HG02571 (cell line): ENCODE results near the gene P4HA3.

Experiments
- ATAC-seq: cut with Tn5 transposase; IDR thresholded peaks from one replicate; pipeline ENCODE4 v1.9.1; 2021; ENCODE audit warnings: mild to moderate bottlenecking, moderate library complexity; ENCODE audit not compliant: unreplicated experiment

Gene P4HA3

GRCh38 chr11:74268456-74268855, 43.0 kb downstream of the P4HA3 start:
- no peak for ATAC-seq

GRCh38 chr11:74267014-74267413, 44.4 kb downstream of the P4HA3 start:
- ATAC-seq = no peak

DNA sequence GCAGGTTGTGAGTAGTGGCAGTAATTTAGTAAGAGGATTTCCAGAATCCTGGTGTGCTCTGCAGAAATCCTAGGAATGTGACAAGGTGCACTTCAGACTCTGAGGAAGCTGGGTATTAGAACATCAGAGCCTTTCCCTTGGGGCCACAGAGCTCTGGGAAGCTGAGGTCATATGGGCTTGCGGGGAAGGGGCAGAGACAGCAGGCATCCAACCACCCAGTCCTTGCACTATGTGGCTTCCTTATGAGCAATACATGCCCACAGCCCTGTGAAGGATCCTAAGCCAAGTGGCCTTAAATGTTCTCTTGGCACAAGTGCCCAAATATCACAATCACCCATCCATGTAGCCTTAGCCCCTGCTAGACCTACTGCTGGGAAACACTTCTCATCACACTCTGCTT, 46.2 kb downstream of the P4HA3 start:
- no peak for ATAC-seq

DNA sequence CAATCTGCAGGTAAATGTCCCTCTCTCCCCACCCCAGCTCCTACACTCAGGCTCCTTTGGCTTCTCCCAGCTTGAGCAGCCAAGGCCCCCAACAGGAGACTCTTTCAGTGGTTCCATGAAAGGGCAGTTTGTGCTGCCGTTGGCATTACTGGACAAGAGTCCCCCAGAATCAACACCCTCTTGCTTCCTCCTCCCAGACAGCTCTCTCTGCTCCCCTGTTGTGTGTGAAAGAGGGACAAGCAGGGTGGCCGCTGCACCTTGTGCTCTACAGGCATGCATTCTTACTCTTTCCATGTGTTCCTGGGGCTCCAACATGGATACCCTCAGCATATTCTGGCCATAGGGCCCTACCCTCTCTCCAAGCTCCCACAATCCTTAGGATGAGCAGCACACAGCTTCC, 48.7 kb downstream of the P4HA3 start:
- no peak for ATAC-seq

DNA sequence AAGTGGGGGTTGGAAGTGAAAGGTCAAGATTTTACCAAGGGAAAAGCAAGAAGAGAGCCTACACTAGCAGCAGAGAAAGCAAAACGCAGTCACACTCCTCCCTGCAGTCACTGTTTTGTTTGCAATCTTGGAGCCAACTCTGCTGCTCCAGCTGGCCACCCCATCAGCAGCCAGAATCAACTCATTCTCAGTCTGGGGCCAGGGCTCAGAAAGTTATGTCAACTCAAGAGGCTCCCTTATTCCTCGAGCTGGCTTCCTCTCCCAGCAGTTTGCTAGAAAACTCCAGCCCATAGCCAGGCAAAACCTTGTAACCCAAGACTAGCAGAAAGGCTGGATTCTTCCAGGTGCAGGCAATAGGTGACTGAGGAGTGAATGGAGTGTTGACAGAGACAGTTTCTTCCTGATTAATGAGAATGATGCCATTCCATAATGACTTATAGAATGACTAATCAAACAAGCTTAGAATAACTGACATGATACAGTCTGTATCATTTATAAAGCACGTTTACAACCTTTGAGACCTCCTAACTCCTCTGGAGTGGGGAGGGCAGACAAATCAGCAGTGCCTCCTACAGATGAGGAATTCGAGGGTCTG, 53.4 kb downstream of the P4HA3 start:
- no peak for ATAC-seq

DNA sequence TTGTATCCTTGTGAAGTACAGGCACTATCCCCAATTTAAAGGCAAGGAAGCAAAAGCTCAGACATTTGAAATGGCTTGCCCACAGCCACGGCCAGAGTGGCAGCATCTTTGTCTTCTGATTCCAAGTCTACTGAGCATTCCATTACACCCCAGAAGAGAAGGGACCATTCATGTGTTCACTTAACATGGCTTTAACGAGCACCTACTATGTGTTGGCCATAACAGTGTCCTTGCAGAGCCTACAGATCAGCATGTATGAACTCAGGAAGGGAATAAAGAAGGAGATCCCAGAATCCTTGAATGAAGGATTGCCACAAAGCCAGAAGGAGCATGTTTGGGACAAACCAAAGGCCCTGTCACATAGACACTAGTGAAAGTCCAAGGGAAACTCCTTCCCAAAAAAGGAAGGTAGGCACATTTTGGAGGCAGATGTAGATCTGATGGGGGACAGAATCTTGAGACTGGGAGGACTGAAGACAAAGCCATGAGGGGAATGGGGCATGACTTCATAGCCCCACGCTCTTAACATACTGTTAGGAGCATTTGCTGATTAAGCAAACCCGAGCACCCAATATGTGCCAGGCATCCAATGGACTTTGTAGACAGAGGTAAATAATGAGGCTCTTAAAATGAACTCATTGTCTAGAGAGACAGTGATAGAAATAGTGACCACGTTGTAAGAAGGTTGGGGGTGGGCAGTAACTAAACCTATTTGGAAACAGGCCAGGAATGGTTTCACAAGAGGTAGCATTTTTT, 54.9 kb downstream of the P4HA3 start:
- no peak for ATAC-seq

DNA sequence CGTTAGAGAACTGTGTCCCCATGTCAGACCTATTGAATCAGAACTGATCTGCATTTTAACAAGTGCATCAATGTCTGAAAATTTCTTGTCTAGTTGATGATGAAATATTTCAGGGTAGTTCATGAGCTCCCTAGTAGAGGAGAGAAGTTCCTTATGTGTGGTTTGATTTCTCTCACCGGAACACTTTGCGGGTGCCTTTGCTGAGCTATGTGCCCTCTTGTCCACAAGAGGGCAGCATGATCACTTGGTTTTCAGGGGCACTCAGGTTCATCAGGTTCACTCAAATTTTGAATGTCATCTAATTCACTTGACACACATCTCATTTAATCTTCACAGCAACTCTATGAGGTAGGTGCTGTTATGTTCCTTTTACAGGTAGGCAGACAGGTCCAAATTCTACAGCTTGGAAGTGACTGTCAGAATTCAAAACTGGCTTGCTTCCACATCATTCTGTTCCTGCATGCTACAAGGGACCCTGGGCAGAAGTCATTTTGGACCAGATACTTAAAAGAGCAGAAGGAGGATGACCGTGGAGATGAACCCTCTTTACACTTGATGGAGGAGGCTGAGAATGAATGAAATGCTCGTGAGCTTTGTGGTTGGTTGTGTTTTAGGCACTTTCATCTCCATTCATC, 55.6 kb downstream of the P4HA3 start:
- no peak for ATAC-seq

GRCh38 chr11:74253361-74253760, 58.1 kb downstream of the P4HA3 start:
- ATAC-seq = no peak

- ATAC-seq = no peak
Measured at GRCh38 chr11:74249496-74249895, 61.9 kb downstream of the P4HA3 start.

DNA sequence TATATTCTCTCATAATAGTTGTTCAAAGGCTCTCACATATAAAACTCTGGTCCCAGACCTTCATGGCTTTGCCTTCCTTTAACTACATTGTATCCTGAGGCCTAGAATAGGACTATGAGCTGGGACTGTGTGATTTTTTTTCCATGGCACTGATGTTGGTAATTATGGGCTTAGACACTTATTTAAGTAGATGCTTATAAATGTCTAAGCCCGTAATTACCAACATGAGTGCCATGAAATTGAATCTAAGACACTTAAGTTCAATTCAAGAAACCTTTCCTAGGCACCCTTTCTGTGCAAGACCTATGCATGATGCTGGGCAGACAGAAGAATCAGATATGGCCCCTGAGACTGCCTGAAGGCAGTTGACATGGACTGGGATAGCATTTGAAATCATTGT, 63.0 kb downstream of the P4HA3 start:
- ATAC-seq = no peak

- ATAC-seq = no peak
Measured at GRCh38 chr11:74238243-74238642, 73.2 kb downstream of the P4HA3 start.

DNA sequence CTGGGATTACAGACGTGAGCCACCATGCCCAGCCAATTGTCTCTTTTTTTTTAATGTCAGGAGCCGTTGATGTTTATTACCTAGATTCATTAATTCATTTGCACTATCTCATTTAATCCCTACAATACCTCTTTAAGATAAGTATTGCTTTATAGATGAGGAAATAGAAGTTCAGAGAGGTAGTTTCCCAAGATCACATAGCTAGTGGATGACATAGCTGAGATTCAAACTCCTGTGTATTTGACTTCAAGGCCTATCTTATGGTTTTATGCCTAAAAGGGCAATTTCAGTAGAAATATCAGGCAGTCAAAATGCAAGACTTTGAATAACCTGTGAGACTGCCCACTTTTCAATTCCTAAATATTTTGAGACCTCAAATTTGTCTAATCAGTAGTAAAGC, 73.9 kb downstream of the P4HA3 start:
- ATAC-seq = no peak

DNA sequence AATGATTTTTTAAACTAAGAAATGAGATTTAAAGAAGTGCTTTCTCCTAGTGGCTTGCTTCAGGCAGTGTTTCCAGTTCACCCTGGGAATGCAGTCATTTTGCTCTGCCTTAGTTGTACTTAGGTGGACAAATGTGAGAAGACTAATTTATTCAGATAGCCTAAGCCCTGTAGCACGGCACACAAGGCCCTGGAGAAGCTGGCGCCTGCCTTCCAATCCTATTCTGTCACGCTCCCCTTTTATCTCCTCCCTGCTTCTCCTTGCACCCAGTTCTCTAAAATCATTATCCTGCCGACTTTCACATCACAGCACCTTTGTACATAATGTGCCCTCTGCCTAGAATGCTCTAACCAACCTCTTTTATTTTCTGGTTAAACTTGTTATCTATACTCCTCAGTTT, 76.3 kb downstream of the P4HA3 start:
- no peak for ATAC-seq

DNA sequence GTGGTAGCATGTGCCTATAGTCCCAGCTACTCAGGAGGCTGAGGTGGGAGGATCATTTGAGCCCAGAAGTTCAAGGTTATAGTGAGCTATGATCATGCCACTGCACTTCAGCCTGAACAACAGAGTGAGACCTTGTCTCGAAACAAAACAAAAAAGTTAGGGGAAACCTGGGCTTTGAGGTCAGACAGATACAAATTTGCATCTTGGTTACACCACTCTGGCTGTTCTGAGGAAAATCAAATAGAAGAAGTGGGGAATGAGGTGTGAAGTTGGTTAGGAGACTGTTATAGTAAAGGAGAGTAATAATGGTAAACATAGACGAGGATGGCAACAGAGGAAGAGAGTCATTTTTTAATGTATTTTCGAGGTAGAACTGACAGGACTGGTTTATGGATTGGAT, 77.8 kb downstream of the P4HA3 start:
- no peak for ATAC-seq

DNA sequence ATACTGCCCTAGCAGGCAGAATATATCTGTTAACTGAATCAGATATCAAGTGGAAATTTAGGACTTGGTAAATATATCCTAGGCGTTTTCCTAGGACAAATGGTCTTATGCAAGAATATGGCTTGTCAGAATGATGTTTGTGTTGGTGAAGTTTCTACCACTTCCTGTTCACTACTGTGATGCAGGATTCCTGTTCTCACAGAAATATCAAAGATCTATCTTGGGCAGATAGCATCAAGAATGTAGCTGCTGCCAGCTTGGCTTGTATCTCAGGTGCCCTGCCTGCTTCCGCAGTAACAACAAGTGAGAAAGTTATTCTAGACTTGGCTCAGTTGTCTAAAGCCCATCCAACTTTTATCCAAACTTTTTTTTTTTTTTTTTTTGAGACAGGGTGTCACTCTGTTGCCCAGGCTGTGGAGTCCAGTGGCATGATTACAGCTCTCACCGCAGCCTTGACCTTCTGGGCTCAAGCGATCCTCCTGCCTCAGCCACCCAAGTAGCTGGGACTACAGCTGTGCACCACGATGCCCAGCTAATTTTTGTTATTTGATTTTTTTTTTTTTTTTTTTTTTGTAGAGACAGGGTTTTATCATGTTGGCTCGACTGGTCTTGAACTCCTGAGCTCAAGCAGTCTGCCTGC, 79.0 kb downstream of the P4HA3 start:
- no peak for ATAC-seq

DNA sequence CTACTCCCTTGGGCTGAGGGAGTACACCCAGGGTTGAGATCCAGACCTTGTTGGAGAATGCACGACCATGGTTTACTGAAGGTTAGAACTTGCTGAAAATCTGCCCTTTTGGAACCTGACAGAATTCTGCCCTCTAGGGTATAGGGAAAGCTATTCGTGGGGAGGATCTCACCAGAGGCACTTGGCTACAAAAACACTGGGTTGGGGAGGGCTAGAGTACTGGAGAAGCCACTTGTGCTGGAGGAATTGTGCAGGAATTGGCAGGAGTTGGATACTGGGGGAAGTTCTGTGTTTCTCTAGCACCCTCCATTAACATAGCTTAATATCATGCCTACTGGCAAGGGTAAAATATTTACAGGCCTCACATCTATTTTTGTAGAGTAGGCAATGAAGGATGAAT, 84.5 kb downstream of the P4HA3 start:
- ATAC-seq = no peak

GRCh38 chr11:74225565-74225964, 85.9 kb downstream of the P4HA3 start:
- no peak for ATAC-seq

DNA sequence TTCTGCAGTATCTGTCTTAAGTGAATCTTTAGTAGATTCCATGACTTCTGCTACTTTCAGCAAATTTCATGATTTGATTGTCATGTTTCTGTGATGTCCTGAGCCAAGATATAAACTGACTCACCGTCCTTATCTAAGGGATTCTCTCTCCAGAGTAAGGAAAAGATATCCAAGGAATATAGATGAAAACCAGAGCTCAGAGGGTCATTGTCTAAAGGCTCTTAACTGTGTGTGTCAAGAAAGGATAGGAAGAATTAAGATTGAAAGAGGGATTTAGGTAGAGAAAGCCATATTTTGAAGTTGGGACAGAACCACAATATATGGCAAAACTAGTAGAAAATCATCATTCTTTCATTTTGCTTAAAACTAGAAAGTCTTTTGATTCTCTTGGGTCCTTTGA, 89.6 kb downstream of the P4HA3 start:
- ATAC-seq = no peak

GRCh38 chr11:74220376-74220775, 91.1 kb downstream of the P4HA3 start:
- ATAC-seq = no peak
